Measurements from ENCODE around the gene SH3TC1.

Gene SH3TC1

DNA sequence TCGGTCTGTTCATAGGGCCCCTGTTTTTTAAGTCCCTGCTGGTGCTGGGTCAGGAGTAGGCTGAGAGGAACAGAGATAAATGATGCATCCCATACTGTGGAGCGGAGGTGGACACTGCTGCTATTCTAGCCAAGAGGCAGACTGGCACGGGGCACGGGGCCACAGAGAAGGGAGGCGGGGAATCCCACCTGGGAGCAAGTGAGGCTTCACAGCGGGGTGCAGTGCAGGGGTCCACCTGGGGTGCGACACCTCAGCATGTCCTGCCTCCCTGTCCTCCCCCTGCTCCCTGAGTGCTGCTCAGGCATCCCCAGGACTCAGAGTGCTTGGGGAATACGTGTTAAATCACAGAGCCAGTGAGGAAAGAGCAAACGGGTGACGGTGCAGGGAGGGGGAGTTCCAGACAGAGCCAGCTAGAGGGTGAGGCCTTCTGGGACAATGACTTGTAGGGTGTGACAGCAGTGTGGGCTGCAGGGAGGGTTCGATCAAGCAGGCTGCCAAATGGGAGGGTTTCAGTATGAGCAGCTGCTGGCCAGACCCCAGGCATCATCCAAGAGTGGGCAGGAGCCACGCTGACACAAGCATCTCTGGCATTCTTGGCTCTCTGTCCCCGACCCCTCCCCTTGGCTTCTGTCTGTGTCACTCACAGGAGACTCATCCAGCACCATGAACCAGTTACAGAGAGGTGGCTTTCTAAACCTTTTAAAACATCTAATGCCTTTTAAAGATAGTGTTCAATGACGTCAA is 56.8 kb downstream of the SH3TC1 start:
- TF ChIP-seq, protein P1, sequence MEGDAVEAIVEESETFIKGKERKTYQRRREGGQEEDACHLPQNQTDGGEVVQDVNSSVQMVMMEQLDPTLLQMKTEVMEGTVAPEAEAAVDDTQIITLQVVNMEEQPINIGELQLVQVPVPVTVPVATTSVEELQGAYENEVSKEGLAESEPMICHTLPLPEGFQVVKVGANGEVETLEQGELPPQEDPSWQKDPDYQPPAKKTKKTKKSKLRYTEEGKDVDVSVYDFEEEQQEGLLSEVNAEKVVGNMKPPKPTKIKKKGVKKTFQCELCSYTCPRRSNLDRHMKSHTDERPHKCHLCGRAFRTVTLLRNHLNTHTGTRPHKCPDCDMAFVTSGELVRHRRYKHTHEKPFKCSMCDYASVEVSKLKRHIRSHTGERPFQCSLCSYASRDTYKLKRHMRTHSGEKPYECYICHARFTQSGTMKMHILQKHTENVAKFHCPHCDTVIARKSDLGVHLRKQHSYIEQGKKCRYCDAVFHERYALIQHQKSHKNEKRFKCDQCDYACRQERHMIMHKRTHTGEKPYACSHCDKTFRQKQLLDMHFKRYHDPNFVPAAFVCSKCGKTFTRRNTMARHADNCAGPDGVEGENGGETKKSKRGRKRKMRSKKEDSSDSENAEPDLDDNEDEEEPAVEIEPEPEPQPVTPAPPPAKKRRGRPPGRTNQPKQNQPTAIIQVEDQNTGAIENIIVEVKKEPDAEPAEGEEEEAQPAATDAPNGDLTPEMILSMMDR (IDR thresholded peaks at IDR 0.05) = no peak
- Histone ChIP-seq H3K36me3 (no peaks in the 10 kb centered on the region), H3K9me3 (no peaks in the 10 kb centered on the region), H3K27me3 (peaks cover 0 to 5% of the 10 kb centered on the region in 2 donors), H3K4me3 (no peak overlapping the region), H3K4me1 (peaks cover 0 to 5% (median 2%) of the 10 kb centered on the region in 4 donors), H3K27ac (no peak overlapping the region)
- intact Hi-C loops (cut with DNase I; ENCODE audit: low total_unique reads) = no loop called here
- DNase-seq = no peak

DNA sequence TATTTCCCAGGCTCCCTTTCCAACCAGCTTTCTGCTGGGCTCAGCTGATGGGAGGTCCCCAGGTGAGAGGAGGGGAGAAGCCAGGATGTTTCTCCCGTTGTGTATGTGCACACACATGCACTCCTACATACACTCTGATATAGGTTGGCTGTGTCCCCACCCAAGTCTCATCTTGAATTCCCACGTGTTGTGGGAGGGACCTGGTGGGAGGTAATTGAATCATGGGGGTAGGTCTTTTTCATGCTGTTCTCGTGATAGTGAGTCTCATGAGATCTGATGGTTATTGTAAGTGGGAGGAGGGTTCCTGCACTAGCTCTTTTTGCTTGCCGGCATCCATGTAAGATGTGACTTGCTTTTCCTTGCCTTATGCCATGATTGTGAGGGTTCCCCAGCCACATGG is 58.8 kb downstream of the SH3TC1 start:
- no peaks in the 10 kb centered on the region for H3K9me3 ChIP-seq
- no peak overlapping the region for H3K4me3 ChIP-seq
- H3K36me3 ChIP-seq = no peaks in the 10 kb centered on the region
- intact Hi-C loops (cut with DNase I; ENCODE audit: low total_unique reads) = no loop called here
- no peak overlapping the region for H3K27ac ChIP-seq
- TF ChIP-seq, protein P1 (IDR thresholded peaks at IDR 0.05) = no peak
- no peak for DNase-seq
- peaks cover 0 to 5% of the 10 kb centered on the region in 2 donors for H3K27me3 ChIP-seq
- H3K4me1 ChIP-seq = peaks cover 0 to 5% (median 2%) of the 10 kb centered on the region in 4 donors

DNA sequence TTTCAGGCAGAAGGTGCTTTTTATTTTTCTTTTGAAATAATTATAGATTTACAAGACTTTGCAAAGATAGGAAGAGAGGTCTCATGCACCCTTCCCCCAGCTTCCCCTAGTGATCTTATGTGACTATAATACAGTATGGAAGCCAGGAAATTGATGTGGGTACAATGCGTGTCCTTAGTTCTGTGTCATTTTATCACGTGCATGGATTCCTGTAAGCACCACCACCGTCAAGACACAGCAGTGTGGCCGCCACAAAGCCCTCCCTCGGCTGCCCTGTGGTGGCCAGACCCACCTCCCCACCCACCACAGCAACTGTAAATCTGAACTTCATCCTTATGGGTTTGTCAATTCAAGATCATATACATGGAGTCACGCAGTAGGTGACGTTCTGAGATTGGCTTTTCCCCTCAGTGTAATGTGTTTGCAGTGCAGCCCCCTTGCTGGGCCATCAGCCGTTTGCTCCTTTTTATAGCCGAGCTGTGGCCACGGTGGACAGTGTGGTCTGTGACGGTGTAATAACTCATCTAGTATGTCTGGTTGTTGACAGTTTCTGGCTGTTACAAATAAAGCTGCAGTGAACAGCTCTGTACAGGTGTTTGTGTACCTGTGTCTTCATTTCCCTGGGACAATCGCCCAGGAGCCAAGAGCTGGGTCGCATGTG is 59.6 kb downstream of the SH3TC1 start:
- Histone ChIP-seq H3K27ac (no peak overlapping the region), H3K36me3 (no peaks in the 10 kb centered on the region), H3K4me1 (peaks cover 0 to 5% (median 2%) of the 10 kb centered on the region in 4 donors), H3K9me3 (no peaks in the 10 kb centered on the region), H3K27me3 (peaks cover 0 to 5% of the 10 kb centered on the region in 2 donors), H3K4me3 (no peak overlapping the region)
- TF ChIP-seq, protein P1 (IDR thresholded peaks at IDR 0.05) = no peak
- no peak for DNase-seq
- intact Hi-C loops (cut with DNase I; ENCODE audit: low total_unique reads) = no loop called here

DNA sequence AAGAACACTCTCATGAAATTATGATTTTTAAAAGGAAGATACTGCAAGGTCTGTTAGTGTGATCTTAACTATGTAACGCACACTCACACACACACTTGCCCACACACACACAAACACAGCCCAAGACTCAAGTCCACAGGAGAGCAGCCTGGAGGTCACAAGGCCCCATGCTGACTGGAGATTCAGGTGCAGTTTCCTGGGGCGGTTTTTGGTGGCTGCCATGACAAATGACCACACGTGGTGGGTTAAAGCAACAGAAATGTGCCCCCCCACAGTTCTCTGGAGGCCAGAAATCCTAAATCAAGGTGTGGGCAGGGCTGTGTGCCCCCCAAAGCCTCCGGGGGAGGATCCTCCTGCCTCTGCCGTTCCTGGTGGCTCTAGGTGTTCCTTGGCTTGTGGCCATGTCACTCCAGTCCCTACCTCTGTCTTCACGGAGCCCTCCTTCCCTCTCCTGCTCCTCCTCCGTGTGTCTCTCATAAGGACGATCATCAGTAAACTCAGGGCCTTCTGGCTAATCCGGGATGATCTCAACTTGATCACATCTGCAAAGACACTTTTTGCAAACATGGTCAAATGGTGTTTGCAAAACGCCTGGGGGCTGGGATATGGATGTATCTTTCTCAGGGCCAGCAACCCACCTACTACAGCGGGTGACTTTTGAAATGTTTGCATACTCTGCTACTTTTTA is 60.8 kb downstream of the SH3TC1 start:
- DNase-seq = no peak
- intact Hi-C loops (cut with DNase I; ENCODE audit: low total_unique reads) = no loop called here

DNA sequence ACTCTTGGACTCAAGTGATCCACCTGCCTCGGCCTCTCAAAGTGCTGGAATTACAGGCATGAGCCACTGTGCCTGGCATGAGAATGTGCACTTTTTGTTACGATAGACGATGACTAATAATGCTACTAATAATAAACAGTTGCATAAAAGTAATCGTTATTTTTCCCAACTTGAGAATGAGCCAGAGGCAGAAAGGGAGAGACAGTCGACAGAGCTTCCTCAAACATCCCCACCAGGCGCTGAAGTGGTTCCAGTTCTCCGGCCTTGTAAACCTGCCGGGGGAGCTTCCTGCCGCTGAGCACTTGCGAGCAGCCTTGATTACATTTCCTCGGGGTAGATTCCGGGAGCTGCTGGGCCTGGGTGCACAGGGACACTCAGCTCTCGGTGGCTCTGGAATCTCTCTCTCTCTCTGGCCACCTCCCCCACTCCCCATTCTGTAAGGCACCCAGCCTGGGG is 61.6 kb downstream of the SH3TC1 start:
- H3K4me3 ChIP-seq = no peak overlapping the region
- peaks cover 0 to 5% (median 2%) of the 10 kb centered on the region in 4 donors for H3K4me1 ChIP-seq
- TF ChIP-seq, protein P1 (IDR thresholded peaks at IDR 0.05) = no peak
- H3K27me3 ChIP-seq = peaks cover 0 to 5% of the 10 kb centered on the region in 2 donors
- no peaks in the 10 kb centered on the region for H3K36me3 ChIP-seq
- DNase-seq = no peak
- H3K9me3 ChIP-seq = no peaks in the 10 kb centered on the region
- intact Hi-C loops (cut with DNase I; ENCODE audit: low total_unique reads) = no loop called here
- H3K27ac ChIP-seq = no peak overlapping the region

More for the DNA sequence above, 60.8 kb downstream of the SH3TC1 start:
- Histone ChIP-seq H3K27me3 (peaks cover 0 to 5% of the 10 kb centered on the region in 2 donors), H3K9me3 (no peaks in the 10 kb centered on the region), H3K4me3 (no peak overlapping the region), H3K4me1 (peaks cover 0 to 5% (median 2%) of the 10 kb centered on the region in 4 donors), H3K27ac (no peak overlapping the region), H3K36me3 (no peaks in the 10 kb centered on the region)
- TF ChIP-seq, protein P1 (IDR thresholded peaks at IDR 0.05) = no peak

All from tibial artery (tissue), 4 donors.